Amniotic epithelial cell (primary cell): Measurements from ENCODE around the gene TENT5A.

Experiments
- DNase-seq: peaks from one replicate; pipeline ENCODE4 v3.0.0-alpha.2; 2010; ENCODE audit warnings: low read depth

The TENT5A gene

GRCh38 chr6:81771097-81771496 lies 18.6 kb upstream of the TENT5A start:
- no peak for DNase-seq

GRCh38 chr6:81770381-81770780 lies 17.9 kb upstream of the TENT5A start:
- DNase-seq = no peak

- no peak for DNase-seq
These were observed 17.3 kb upstream of the TENT5A start for GRCh38 chr6:81769824-81770223.

- DNase-seq = no peak
These were observed 15.9 kb upstream of the TENT5A start for GRCh38 chr6:81768150-81768942.

GRCh38 chr6:81767163-81767891 lies 14.8 kb upstream of the TENT5A start:
- DNase-seq = peak; percentile 30

GRCh38 chr6:81766482-81767069 lies 14.1 kb upstream of the TENT5A start:
- peak; percentile 97 for DNase-seq

- DNase-seq = no peak
These were observed 12.1 kb upstream of the TENT5A start for GRCh38 chr6:81764531-81764930.

GRCh38 chr6:81763968-81764367 lies 11.5 kb upstream of the TENT5A start:
- no peak for DNase-seq

GRCh38 chr6:81763051-81763450 lies 10.6 kb upstream of the TENT5A start:
- DNase-seq = no peak

- no peak for DNase-seq
These were observed 10.1 kb upstream of the TENT5A start for GRCh38 chr6:81762606-81763005.

- no peak for DNase-seq
These were observed 9.7 kb upstream of the TENT5A start for GRCh38 chr6:81762132-81762531.

GRCh38 chr6:81761197-81761596 lies 8.7 kb upstream of the TENT5A start:
- DNase-seq = peak; percentile 72

- peak; percentile 94 for DNase-seq
These were observed 7.3 kb upstream of the TENT5A start for GRCh38 chr6:81759782-81760181.

GRCh38 chr6:81758221-81758620 lies 5.7 kb upstream of the TENT5A start:
- DNase-seq = peak; percentile 64

GRCh38 chr6:81756690-81757089 lies 4.2 kb upstream of the TENT5A start:
- DNase-seq = no peak

- no peak for DNase-seq
These were observed 3.1 kb upstream of the TENT5A start for GRCh38 chr6:81755551-81755950.

GRCh38 chr6:81754906-81755305 lies 2.4 kb upstream of the TENT5A start:
- no peak for DNase-seq

GRCh38 chr6:81753711-81754577 lies 1.5 kb upstream of the TENT5A start:
- peak; percentile 43 for DNase-seq

GRCh38 chr6:81752921-81753710 lies 635 bp upstream of the TENT5A start:
- DNase-seq = peak; percentile 91

- DNase-seq = peak; percentile 48
These were observed 945 bp downstream of the TENT5A start for GRCh38 chr6:81751388-81752083.
